Thyroid gland (tissue), 4 donors: ENCODE data around the gene FERMT3. TPM values are rescaled to one million over a fixed set of nuclear protein-coding genes. Genes with fewer than 3 reads are reported as not detected.

Source experiments
- DNase-seq, 2 donors: peaks; one replicate each; pipeline ENCODE4 v3.0.0-alpha.2; 2019
- H3K27ac ChIP-seq, 3 donors: fragments of 200-600 bp; sonication (generic); 1 replicate in 2 of 3; 2 replicates in 1 of 3; pipeline ENCODE4 v1.5.1; 2016 to 2019; ENCODE audit warnings: mild to moderate bottlenecking in 1 of 3, moderate library complexity in 1 of 3
- H3K27me3 ChIP-seq: fragments of 200-600 bp; sonication (generic); one replicate; pipeline ENCODE4 v1.5.1; 2019
- H3K36me3 ChIP-seq, 2 donors: fragments of 200-600 bp; sonication (generic); one replicate each; pipeline ENCODE4 v1.5.1; 2016 to 2019
- H3K4me1 ChIP-seq, 2 donors: fragments of 200-600 bp; sonication (generic); one replicate each; pipeline ENCODE4 v1.5.1; 2017 to 2019
- H3K4me3 ChIP-seq, 3 donors: fragments of 200-600 bp; sonication (generic); replicated peaks in 1 of 3; 1 replicate in 2 of 3; 2 replicates in 1 of 3; pipeline ENCODE4 v1.5.1; 2016; ENCODE audit warnings: mild to moderate bottlenecking in 1 of 3
- H3K9me3 ChIP-seq: fragments of 200-600 bp; sonication (generic); one replicate; pipeline ENCODE4 v1.5.1; 2017
- POLR2A ChIP-seq, 2 donors: fragments of 450-650 bp; IDR thresholded peaks; one replicate each; pipeline ENCODE4 v1.6.1; 2017; ENCODE audit warnings: antibody characterized with exemption in 2 of 2, mild to moderate bottlenecking in 2 of 2, moderate library complexity in 1 of 2
- WGBS, 2 donors: methylation state at CpG; one replicate each; pipeline ENCODE4 v1.1.5; 2017; 5-methylcytosine and 5-hydroxymethylcytosine counted together
- intact Hi-C: fragments of 100-400 bp; cut with DNase I; formaldehyde crosslinking; loops from one replicate; pipeline ENCODE4 v1.15.1; 2023
- total RNA-seq, 4 donors: library from RNA; depleted of rRNA; stranded (reverse); fragments of >200 nt; gene quantifications; one replicate each; pipeline ENCODE4 v1.2.3, GENCODE V29; 2016
- TF ChIP-seq, protein P1 (sequence below), 6 experiments: fragments of 200-600 bp in 3 of 6; fragments of 450-650 bp in 3 of 6; sonication (generic) in 3 of 6; IDR thresholded peaks; one replicate each; pipeline ENCODE4 v1.5.1; 2016 to 2019; ENCODE audit warnings: antibody characterized with exemption in 6 of 6, mild to moderate bottlenecking in 2 of 6, inconsistent platforms in 1 of 6, moderate library complexity in 1 of 6

FERMT3 gene
- total RNA-seq, 4 donors from 2014 or later = 7.6 to 13.9 (median 10.8) TPM

- Histone ChIP-seq H3K27ac (peak overlapping the region; percentile 68 to 92 (median 87)), H3K4me3 (peak overlapping the region; percentile 82 to 94 (median 89)), H3K36me3 (no peaks in the 10 kb centered on the region), H3K27me3 (no peaks in the 10 kb centered on the region), H3K9me3 (no peaks in the 10 kb centered on the region), H3K4me1 (peaks cover 35 to 40% of the 10 kb centered on the region in 2 donors)
- intact Hi-C loops = no loop called here
- peak; percentile 58 to 60 for DNase-seq
- WGBS, 2 donors = 21 to 22% methylated on average over 14 to 19 of the region's 26 CpGs
- TF ChIP-seq, protein P1, sequence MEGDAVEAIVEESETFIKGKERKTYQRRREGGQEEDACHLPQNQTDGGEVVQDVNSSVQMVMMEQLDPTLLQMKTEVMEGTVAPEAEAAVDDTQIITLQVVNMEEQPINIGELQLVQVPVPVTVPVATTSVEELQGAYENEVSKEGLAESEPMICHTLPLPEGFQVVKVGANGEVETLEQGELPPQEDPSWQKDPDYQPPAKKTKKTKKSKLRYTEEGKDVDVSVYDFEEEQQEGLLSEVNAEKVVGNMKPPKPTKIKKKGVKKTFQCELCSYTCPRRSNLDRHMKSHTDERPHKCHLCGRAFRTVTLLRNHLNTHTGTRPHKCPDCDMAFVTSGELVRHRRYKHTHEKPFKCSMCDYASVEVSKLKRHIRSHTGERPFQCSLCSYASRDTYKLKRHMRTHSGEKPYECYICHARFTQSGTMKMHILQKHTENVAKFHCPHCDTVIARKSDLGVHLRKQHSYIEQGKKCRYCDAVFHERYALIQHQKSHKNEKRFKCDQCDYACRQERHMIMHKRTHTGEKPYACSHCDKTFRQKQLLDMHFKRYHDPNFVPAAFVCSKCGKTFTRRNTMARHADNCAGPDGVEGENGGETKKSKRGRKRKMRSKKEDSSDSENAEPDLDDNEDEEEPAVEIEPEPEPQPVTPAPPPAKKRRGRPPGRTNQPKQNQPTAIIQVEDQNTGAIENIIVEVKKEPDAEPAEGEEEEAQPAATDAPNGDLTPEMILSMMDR (IDR thresholded peaks at IDR 0.05) = no peak
- no peak for TF ChIP-seq POLR2A (IDR thresholded peaks at IDR 0.05)
Observed at GRCh38 chr11:64226507-64227051, 20.1 kb downstream of the FERMT3 start.

GRCh38 chr11:64227405-64227956 is 21.0 kb downstream of the FERMT3 start:
- TF ChIP-seq, protein P1 (IDR thresholded peaks at IDR 0.05) = no peak
- TF ChIP-seq POLR2A (IDR thresholded peaks at IDR 0.05) = no peak
- 63 to 70% methylated on average over 3 of the region's 3 CpGs for WGBS, 2 donors
- Histone ChIP-seq H3K9me3 (no peaks in the 10 kb centered on the region), H3K4me1 (peaks cover 37 to 49% of the 10 kb centered on the region in 2 donors), H3K27me3 (no peaks in the 10 kb centered on the region), H3K4me3 (no peak overlapping the region), H3K36me3 (no peaks in the 10 kb centered on the region), H3K27ac (peak overlapping the region; percentile 68 to 92 (median 87))
- intact Hi-C loops = no loop called here
- DNase-seq = no peak

- TF ChIP-seq, protein P1 (IDR thresholded peaks at IDR 0.05) = no peak
- no peak for TF ChIP-seq POLR2A (IDR thresholded peaks at IDR 0.05)
- H3K36me3 ChIP-seq = no peaks in the 10 kb centered on the region
- intact Hi-C loops = no loop called here
- H3K4me3 ChIP-seq = no peak overlapping the region
- DNase-seq = no peak
- peaks cover 47 to 65% of the 10 kb centered on the region in 2 donors for H3K4me1 ChIP-seq
- no peaks in the 10 kb centered on the region for H3K9me3 ChIP-seq
- 90 to 93% methylated on average over 9 to 11 of the region's 12 CpGs for WGBS, 2 donors
- no peaks in the 10 kb centered on the region for H3K27me3 ChIP-seq
- peak overlapping the region in 2 of 3 donors; percentile 72 to 90 for H3K27ac ChIP-seq
Observed at GRCh38 chr11:64229090-64229743, 22.7 kb downstream of the FERMT3 start.

- WGBS, 2 donors = 26 to 40% methylated on average over 12 of the region's 13 CpGs
- H3K4me3 ChIP-seq = peak overlapping the region in 1 of 3 donors; percentile 54
- H3K27ac ChIP-seq = peak overlapping the region; percentile 72 to 90 (median 79)
- DNase-seq = no peak
- intact Hi-C loops = no loop called here
- TF ChIP-seq, protein P1 (IDR thresholded peaks at IDR 0.05) = no peak
- no peak for TF ChIP-seq POLR2A (IDR thresholded peaks at IDR 0.05)
- no peaks in the 10 kb centered on the region for H3K27me3 ChIP-seq
- H3K4me1 ChIP-seq = peaks cover 47 to 65% of the 10 kb centered on the region in 2 donors
- H3K9me3 ChIP-seq = no peaks in the 10 kb centered on the region
- H3K36me3 ChIP-seq = no peaks in the 10 kb centered on the region
Observed at GRCh38 chr11:64229744-64230170, 23.2 kb downstream of the FERMT3 start.
